A549 (cell line): ENCODE data around the gene PPP1R1A.

Experiments
- CHD2 ChIP-seq: fragments of 150-350 bp; IDR thresholded peaks from 2 replicates; pipeline ENCODE4 v1.6.1; 2014; ENCODE audit warnings: low read length; ENCODE audit not compliant: partially characterized antibody
- CTCF ChIP-seq: fragments of >200 bp; sonication (Bioruptor Twin); formaldehyde crosslinking; IDR thresholded peaks from 3 replicates; pipeline ENCODE4 v1.5.1; 2016
- REST ChIP-seq: fragments of 200-600 bp; sonication (generic); IDR thresholded peaks from 2 replicates; pipeline ENCODE4 v1.6.1; 2016; ENCODE audit warnings: antibody characterized with exemption, mild to moderate bottlenecking, moderate library complexity
- SREBF2 ChIP-seq: fragments of 450-650 bp; IDR thresholded peaks from 2 replicates; pipeline ENCODE4 v1.6.1; 2014; ENCODE audit warnings: mild to moderate bottlenecking, moderate library complexity

DNA sequence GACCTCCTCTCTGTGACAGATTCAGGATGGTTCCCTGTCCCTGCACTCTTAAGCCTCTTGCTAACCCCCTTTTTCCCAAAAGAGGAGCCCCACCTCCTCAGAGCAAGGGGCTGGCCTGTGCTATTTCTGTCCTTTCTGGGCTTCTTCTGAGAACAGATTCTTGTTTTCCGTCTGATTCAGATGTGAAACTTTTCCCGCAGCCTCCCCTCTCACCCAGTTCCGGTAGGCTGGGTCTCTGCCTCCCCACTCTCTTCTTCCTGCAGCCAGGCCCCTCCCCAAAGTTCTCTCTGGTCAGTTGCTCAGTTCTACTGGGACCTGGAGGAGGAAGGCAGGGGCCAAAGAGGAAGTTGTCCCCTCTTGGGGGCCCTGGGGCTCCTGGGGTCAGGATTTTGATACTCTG, 27.3 kb downstream of the PPP1R1A start:
- TF ChIP-seq CHD2 (no peak), REST (no peak), SREBF2 (no peak), CTCF (no peak)
